HepG2 (cell line): Measurements from ENCODE around the gene BRSK2. TPM values are rescaled to one million over a fixed set of nuclear protein-coding genes. Genes with fewer than 3 reads are reported as not detected.

ENCODE experiments used
- ATAC-seq: fragments of 200-7000 bp; cut with Tn5 transposase; 3 replicates; pipeline ENCODE4 v1.9.1; 2020; ENCODE audit warnings: mild to moderate bottlenecking, moderate library complexity
- BruUV-seq: library from RNA; stranded (reverse); fragments of 400-500 nt; replicated peaks from 2 replicates; lab custom pipeline; 2021; lab: Mats Ljungman, UMichigan
- CTCF ChIA-PET: fragments of 300-600 bp; formaldehyde crosslinking; extraction: SDS; loops from one replicate; lab custom pipeline; 2021; ENCODE audit warnings: low total read pairs, inconsistent platforms, low intra/inter-chr PET ratio; lab: Yijun Ruan, JAX
- POLR2A ChIA-PET: fragments of 350-600 bp; sonication (Branson Sonifier 250); formaldehyde crosslinking; loops from one replicate; lab custom pipeline; 2020; ENCODE audit warnings: antibody characterized with exemption, inconsistent platforms; lab: Yijun Ruan, JAX
- DNase-seq: peaks from one replicate; pipeline ENCODE4 v3.0.0-alpha.2; 2015; ENCODE audit warnings: low spot score
- FAIRE-seq: peaks from 3 replicates; lab custom pipeline; 2011; peaks lifted over from hg19 to GRCh38; lab: Jason Lieb, UNC
- H2AFZ ChIP-seq: one replicate; pipeline ENCODE4 v1.6.1; 2011; ENCODE audit warnings: low read length, inconsistent platforms
- H3K27ac ChIP-seq: fragments of 300-600 bp; 3 replicates; pipeline ENCODE4 v1.8.0; 2011; ENCODE audit warnings: mixed run types, mild to moderate bottlenecking, mixed read lengths, low read length, inconsistent platforms; ENCODE audit not compliant: insufficient read depth; ENCODE audit errors: extremely low read length
- H3K27me3 ChIP-seq, 2 experiments: fragments of 200-600 bp in 1 of 2; 2 replicates in 1 of 2; 3 replicates in 1 of 2; pipeline versions ENCODE4 v1.6.0 to v1.8.0; 2011; ENCODE audit warnings: low read length in 2 of 2, mild to moderate bottlenecking in 2 of 2, moderate library complexity in 2 of 2, inconsistent platforms in 1 of 2; ENCODE audit not compliant: insufficient read depth in 2 of 2, control insufficient read depth in 1 of 2
- H3K36me3 ChIP-seq, 2 experiments: fragments of 200-600 bp in 1 of 2; replicated peaks in 1 of 2; 2 replicates in 1 of 2; 3 replicates in 1 of 2; pipeline versions ENCODE4 v1.5.1 to v1.8.0; 2011; ENCODE audit warnings: low read length in 2 of 2, inconsistent platforms in 1 of 2; ENCODE audit not compliant: insufficient read depth in 2 of 2, control insufficient read depth in 1 of 2
- H3K4me1 ChIP-seq: 2 replicates; pipeline ENCODE4 v1.5.1; 2012; ENCODE audit warnings: low read length, inconsistent platforms; ENCODE audit not compliant: insufficient read depth
- H3K4me2 ChIP-seq: 2 replicates; pipeline ENCODE4 v1.6.0; 2011; ENCODE audit warnings: low read depth, low read length, inconsistent platforms
- H3K4me3 ChIP-seq, 3 experiments: fragments of 200-600 bp in 1 of 3; sonication (generic), shearing (Covaris generic) in 1 of 3; replicated peaks in 1 of 3; 2 replicates each; pipeline ENCODE4 v1.5.1; 2011 to 2016; ENCODE audit warnings: low read length in 3 of 3, inconsistent platforms in 2 of 3, low read depth in 2 of 3, mild to moderate bottlenecking in 2 of 3, control low read depth in 1 of 3, mixed read lengths in 1 of 3; ENCODE audit not compliant: insufficient read depth in 1 of 3
- H3K79me2 ChIP-seq: one replicate; pipeline ENCODE4 v1.6.1; 2011; ENCODE audit warnings: low read length, inconsistent platforms; ENCODE audit not compliant: insufficient read depth
- H3K9ac ChIP-seq: 2 replicates; pipeline ENCODE4 v1.6.0; 2011; ENCODE audit warnings: mild to moderate bottlenecking, low read depth, low read length, inconsistent platforms; ENCODE audit not compliant: insufficient read depth
- H3K9me3 ChIP-seq: 2 replicates; pipeline ENCODE4 v1.5.1; 2012; ENCODE audit warnings: mild to moderate bottlenecking, low read length
- H4K20me1 ChIP-seq: 2 replicates; pipeline ENCODE4 v1.6.0; 2011; ENCODE audit warnings: inconsistent platforms, mild to moderate bottlenecking, low read length, moderate library complexity; ENCODE audit not compliant: insufficient read depth
- HNF1A ChIP-seq, 2 experiments: sonication (generic) in 1 of 2; formaldehyde crosslinking in 1 of 2; IDR thresholded peaks; 2 replicates each; pipeline versions ENCODE4 v1.4.0 to v1.6.1; 2016 to 2020; ENCODE audit warnings: borderline replicate concordance in 1 of 2, low read depth in 1 of 2, mild to moderate bottlenecking in 1 of 2, missing genetic modification reagents in 1 of 2
- SMAD9 ChIP-seq: sonication (generic); formaldehyde crosslinking; IDR thresholded peaks from 2 replicates; pipeline ENCODE4 v1.5.1; 2020; ENCODE audit warnings: mild to moderate bottlenecking, missing genetic modification reagents
- ZNF431 ChIP-seq: sonication (generic); formaldehyde crosslinking; IDR thresholded peaks from 2 replicates; pipeline ENCODE4 v1.9.0; 2022; ENCODE audit warnings: missing genetic modification reagents, low read depth, mild to moderate bottlenecking, borderline replicate concordance
- ZNF589 ChIP-seq: sonication (generic); formaldehyde crosslinking; conservative IDR thresholded peaks from 2 replicates; pipeline ENCODE4 v1.8.0; 2022; ENCODE audit warnings: mild to moderate bottlenecking, moderate library complexity, missing genetic modification reagents
- ZSCAN25 ChIP-seq: sonication (generic); formaldehyde crosslinking; IDR thresholded peaks from 2 replicates; pipeline ENCODE4 v1.8.0; 2022; ENCODE audit warnings: mild to moderate bottlenecking, missing genetic modification reagents
- ZZZ3 ChIP-seq: sonication (generic); formaldehyde crosslinking; IDR thresholded peaks from 2 replicates; pipeline ENCODE4 v1.4.0; 2020; ENCODE audit warnings: missing genetic modification reagents, mild to moderate bottlenecking, borderline replicate concordance
- WGBS: methylation state at CpG from one replicate; pipeline ENCODE4 v1.1.6; 2017; ENCODE audit warnings: low lambda C conversion rate; 5-methylcytosine and 5-hydroxymethylcytosine counted together
- in situ Hi-C: cut with HindIII; loops from 2 replicates; pipeline ENCODE4 v1.10.0; 2017; ENCODE audit warnings: low pct_unique_long_range_greater_than_20kb; ENCODE audit not compliant: extremely low pct_ligation_motif_present
- intact Hi-C: fragments of 100-400 bp; cut with micrococcal nuclease; formaldehyde crosslinking; loops from one replicate; pipeline ENCODE4 v1.10.0; 2022; ENCODE audit not compliant: unreplicated experiment
- polyA plus RNA-seq, 8 experiments: library from polyadenylated mRNA; depleted of rRNA in 3 of 8; stranded (reverse) in 7 of 8; unstranded in 1 of 8; fragments of >200 nt; fragmentation: Illumina TruSeq in 4 of 8; extraction: Trizol in 4 of 8; gene quantifications; 2 replicates each; pipeline versions ENCODE4 v1.2.1 to v1.2.3, GENCODE V29; 2011 to 2016; ENCODE audit warnings: low read depth in 4 of 8, missing spikeins in 1 of 8, mixed read lengths in 1 of 8; ENCODE audit not compliant: insufficient read depth in 1 of 8
- total RNA-seq, 5 experiments: library from RNA; depleted of rRNA; stranded (reverse); fragments of >200 nt; fragmentation: Illumina TruSeq; extraction: Trizol; gene quantifications; 2 replicates each; pipeline ENCODE4 v1.2.3, GENCODE V29; 2016; ENCODE audit warnings: low read depth in 1 of 5

BRSK2 gene
- total and polyA plus RNA-seq, 2 of the 13 experiments (the other 11 are each of a cell fraction or from before 2014, with no cell fraction given) = 0.74 to 1.1 TPM

- Histone ChIP-seq H2AFZ (no peak overlapping the region), H3K9ac (no peak overlapping the region), H3K27me3 (peaks cover 7 to 47% of the 10 kb centered on the region in 2 experiments), H3K79me2 (no peaks in the 10 kb centered on the region), H3K36me3 (no peaks in the 10 kb centered on the region), H3K27ac (no peak overlapping the region), H3K4me1 (no peaks in the 10 kb centered on the region), H3K9me3 (no peaks in the 10 kb centered on the region), H4K20me1 (peaks cover 5% of the 10 kb centered on the region; the same call in 1 of the 2 replicates), H3K4me2 (no peak overlapping the region), H3K4me3 (no peak overlapping the region)
- no TSS peak for BruUV-seq
- intact Hi-C loops = no loop called here
- ATAC-seq (no peak), DNase-seq (no peak), FAIRE-seq (no peak)
- ChIA-PET POLR2A (no interaction called here), CTCF (no interaction called here)
- in situ Hi-C loops = no loop called here
- 3% methylated on average over 5 of the region's 8 CpGs for WGBS
- TF ChIP-seq ZZZ3 (no peak), ZSCAN25 (CRISPR knock-in tag) (no peak), ZNF589 (no peak), SMAD9 (CRISPR knock-in tag) (no peak), ZNF431 (CRISPR knock-in tag) (no peak)
Observed at GRCh38 chr11:1407668-1408067, 17.9 kb downstream of the BRSK2 start.

DNA sequence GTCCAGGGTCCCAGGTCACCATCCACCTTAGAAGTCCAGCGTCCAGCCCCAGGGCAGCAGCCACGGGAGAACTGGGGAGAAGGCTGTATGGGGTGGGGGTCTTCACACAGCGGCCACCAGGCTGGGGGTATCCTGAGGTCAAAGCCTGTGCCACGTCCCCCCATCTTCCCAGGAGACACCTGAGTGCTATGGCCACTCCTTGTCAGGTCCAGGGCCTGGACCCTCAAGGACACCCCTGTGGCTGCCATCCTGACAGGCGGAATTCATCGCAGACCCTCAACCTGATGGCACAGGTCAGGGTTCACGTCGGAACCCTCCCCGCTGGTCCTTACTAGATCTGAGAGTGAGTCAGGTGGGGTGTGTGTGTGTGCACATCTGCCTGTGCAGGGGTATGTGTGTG, 18.6 kb downstream of the BRSK2 start:
- DNase-seq = no peak

More for the DNA sequence above, 18.6 kb downstream of the BRSK2 start:
- no peak overlapping the region for H3K4me2 ChIP-seq
- no peaks in the 10 kb centered on the region for H3K9me3 ChIP-seq
- BruUV-seq = no TSS peak
- no peak for ATAC-seq
- H3K4me3 ChIP-seq = no peak overlapping the region
- no peaks in the 10 kb centered on the region for H3K36me3 ChIP-seq
- no peaks in the 10 kb centered on the region for H3K4me1 ChIP-seq
- no peak overlapping the region for H2AFZ ChIP-seq
- in situ Hi-C loops (no loop called here), intact Hi-C loops (no loop called here)
- H3K9ac ChIP-seq = no peak overlapping the region
- peaks cover 8 to 43% of the 10 kb centered on the region in 2 experiments for H3K27me3 ChIP-seq
- CTCF ChIA-PET = no interaction called here
- H3K27ac ChIP-seq = no peak overlapping the region
- no CpG with 5 or more reads among the region's 9 CpGs for WGBS
- H4K20me1 ChIP-seq = 0 out of 2 replicates have a peak, but pooled peaks cover 2% of the 10 kb centered on the region
- no peaks in the 10 kb centered on the region for H3K79me2 ChIP-seq
- no peak for FAIRE-seq
- no peak for TF ChIP-seq HNF1A (IDR thresholded peaks at IDR 0.05; ENCODE audit: low read depth)
- no peak for TF ChIP-seq HNF1A (CRISPR knock-in tag; IDR thresholded peaks at IDR 0.05; ENCODE audit: borderline replicate concordance)
- POLR2A ChIA-PET = no interaction called here
